Naive thymus-derived CD4-positive, alpha-beta T cell (primary cell): ENCODE data around the gene COL6A2. TPM values are rescaled to one million over a fixed set of nuclear protein-coding genes. Genes with fewer than 3 reads are reported as not detected.

ENCODE experiments used
- ATAC-seq: fragments of 150-1000 bp; cut with Tn5 transposase; 2 replicates; pipeline ENCODE4 v1.10.0; 2021; ENCODE audit warnings: mild to moderate bottlenecking, moderate library complexity
- CTCF ChIA-PET: fragments of 350-600 bp; sonication (Branson Sonifier 250); formaldehyde crosslinking; loops from one replicate; lab custom pipeline; 2021; ENCODE audit warnings: antibody characterized with exemption; lab: Charles Lee
- POLR2A ChIA-PET: fragments of 350-600 bp; sonication (Branson Sonifier 250); formaldehyde crosslinking; loops from one replicate; lab custom pipeline; 2021; ENCODE audit warnings: antibody characterized with exemption, inconsistent platforms; lab: Charles Lee
- DNase-seq, 9 donors: peaks; one replicate each; pipeline versions ENCODE4 v3.0.0 to v3.0.0-alpha.2; 2020 to 2022; ENCODE audit warnings: mixed read lengths in 1 of 9
- H3K27ac ChIP-seq: one replicate; pipeline ENCODE4 v1.7.0; 2013; ENCODE audit warnings: mild to moderate bottlenecking, low read depth, low read length, moderate library complexity
- H3K27me3 ChIP-seq, 2 donors: one replicate each; pipeline ENCODE4 v1.7.0; 2013; ENCODE audit warnings: low read length in 2 of 2, mild to moderate bottlenecking in 2 of 2, moderate library complexity in 2 of 2; ENCODE audit not compliant: control insufficient read depth in 2 of 2, insufficient read depth in 2 of 2
- H3K36me3 ChIP-seq, 3 experiments: 1 replicate in 2 of 3; 2 replicates in 1 of 3; pipeline ENCODE4 v1.7.0; 2013; ENCODE audit warnings: low read length in 3 of 3, mild to moderate bottlenecking in 3 of 3, moderate library complexity in 1 of 3; ENCODE audit not compliant: insufficient read depth in 3 of 3, control insufficient read depth in 2 of 3
- H3K4me1 ChIP-seq, 2 donors: one replicate each; pipeline ENCODE4 v1.7.0; 2013; ENCODE audit warnings: low read length in 2 of 2, mild to moderate bottlenecking in 2 of 2, moderate library complexity in 1 of 2; ENCODE audit not compliant: control insufficient read depth in 2 of 2, insufficient read depth in 2 of 2
- H3K4me3 ChIP-seq: 2 replicates; pipeline ENCODE4 v1.7.0; 2013; ENCODE audit warnings: mild to moderate bottlenecking, low read length
- H3K9me3 ChIP-seq, 3 experiments: 1 replicate in 2 of 3; 2 replicates in 1 of 3; pipeline ENCODE4 v1.7.0; 2013; ENCODE audit warnings: low read length in 3 of 3; ENCODE audit not compliant: control insufficient read depth in 2 of 3
- H3K27ac Mint-ChIP-seq, 9 donors: one replicate each; pipeline ENCODE4 v1.8.0; 2020 to 2022; ENCODE audit warnings: mixed read lengths in 9 of 9, mild to moderate bottlenecking in 8 of 9, moderate library complexity in 5 of 9, inconsistent platforms in 2 of 9
- H3K27me3 Mint-ChIP-seq, 5 donors: one replicate each; pipeline ENCODE4 v1.8.0; 2021 to 2022; ENCODE audit warnings: mixed read lengths in 5 of 5, mild to moderate bottlenecking in 1 of 5
- H3K36me3 Mint-ChIP-seq, 5 donors: one replicate each; pipeline ENCODE4 v1.8.0; 2020 to 2022; ENCODE audit warnings: mixed read lengths in 5 of 5, mild to moderate bottlenecking in 3 of 5, inconsistent platforms in 1 of 5
- H3K4me1 Mint-ChIP-seq, 7 donors: one replicate each; pipeline ENCODE4 v1.8.0; 2020 to 2022; ENCODE audit warnings: mixed read lengths in 7 of 7, mild to moderate bottlenecking in 3 of 7, inconsistent platforms in 1 of 7
- H3K4me3 Mint-ChIP-seq, 10 donors: one replicate each; pipeline ENCODE4 v1.8.0; 2020 to 2022; ENCODE audit warnings: mild to moderate bottlenecking in 10 of 10, mixed read lengths in 10 of 10, moderate library complexity in 6 of 10, inconsistent platforms in 2 of 10
- H3K9me3 Mint-ChIP-seq, 11 donors: one replicate each; pipeline ENCODE4 v1.8.0; 2020 to 2022; ENCODE audit warnings: mixed read lengths in 11 of 11, mild to moderate bottlenecking in 4 of 11, inconsistent platforms in 1 of 11, moderate library complexity in 1 of 11
- intact Hi-C, 2 donors: fragments of 100-400 bp; cut with micrococcal nuclease; formaldehyde crosslinking; loops; one replicate each; pipeline ENCODE4 v1.15.1; 2023
- polyA plus RNA-seq, 2 donors: library from polyadenylated mRNA; unstranded; fragments of 300-500 nt; fragmentation: Illumina TruSeq; gene quantifications; one replicate each; pipeline ENCODE4 v1.2.3, GENCODE V29; 2021
- total RNA-seq, 6 experiments: library from RNA in 5 of 6; stranded (reverse) in 5 of 6; gene quantifications; 1 replicate in 5 of 6; 2 replicates in 1 of 6; pipeline ENCODE4 v1.2.3 and lab custom pipeline; 2021 to 2026

COL6A2 gene
- 10 to 100 TPM in 4 of 5 experiments, 1 to 10 TPM in 1; 3.1 to 47.7 (median 40.3) TPM for total RNA-seq
- polyA plus RNA-seq = 1 to 10 TPM; 1.7 to 4.4 TPM
- total RNA-seq (lab: John Stamatoyannopoulos, UW) = 83.7 reads per million, percentile 81 among the genes with 10 or more reads in this experiment

DNA sequence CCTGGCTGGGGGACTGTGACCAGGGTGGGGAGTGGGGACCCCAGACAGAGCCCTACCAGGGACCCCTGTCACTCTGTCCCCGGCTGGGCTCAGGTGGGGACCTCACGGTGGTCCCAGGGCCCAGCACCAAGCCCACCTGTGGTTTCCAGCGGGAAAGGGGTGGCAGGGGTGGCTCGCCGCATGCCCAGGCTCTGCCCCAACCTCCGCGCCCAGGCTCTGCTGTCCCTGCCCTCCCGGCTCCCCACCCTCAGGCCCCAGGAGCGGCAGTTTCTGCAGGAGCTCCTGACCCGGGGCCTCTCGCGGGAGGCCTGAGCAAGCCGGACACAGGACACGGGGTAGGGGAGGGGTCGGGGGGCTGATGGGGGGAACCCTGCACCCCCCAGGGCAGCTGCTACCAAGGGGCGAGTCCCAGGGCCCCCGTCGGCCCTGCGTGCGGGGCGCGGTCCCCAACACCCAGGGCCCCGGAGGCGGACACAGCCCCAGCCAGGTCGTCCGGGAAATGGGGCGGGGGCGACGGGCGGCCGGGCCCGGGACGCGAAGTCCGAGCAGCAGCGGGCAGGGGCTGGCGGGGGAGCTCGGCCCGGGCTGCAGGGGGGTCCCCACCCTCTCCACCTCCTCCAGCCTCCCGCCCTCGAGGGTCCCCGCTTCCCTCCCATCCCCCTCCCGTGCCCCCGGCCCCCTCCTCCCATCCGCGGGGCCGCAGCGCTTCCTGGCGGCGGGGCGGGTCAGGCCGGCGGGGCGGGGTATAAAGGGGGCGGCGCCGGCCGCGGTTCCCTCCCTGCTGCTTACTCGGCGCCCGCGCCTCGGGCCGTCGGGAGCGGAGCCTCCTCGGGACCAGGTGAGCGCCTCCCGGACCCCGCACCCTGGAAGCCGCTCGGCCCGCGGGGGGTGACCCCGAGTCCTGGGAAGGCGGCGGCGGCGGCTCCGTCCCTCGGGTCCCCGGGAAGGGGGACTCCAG, at the start of gene COL6A2:
Gene COL6A2, plus strand, starts transcription at position 777 of the 958 bp plus-strand sequence.
- ChIA-PET POLR2A (interaction anchor here (0.6 kb wide), 1 partner anchor 21 kb away, joined by 3 read pairs; no protein-coding TSS in a partner anchor), CTCF (no interaction called here)
- Histone ChIP-seq H3K4me3 (no peak within 1 kb of the TSS), H3K36me3 (no peaks in the 10 kb centered on the region), H3K27ac (peak within 1 kb of the TSS; percentile 57), H3K27me3 (no peaks in the 10 kb centered on the region), H3K9me3 (no peaks in the 10 kb centered on the region), H3K4me1 (peaks cover 0 to 21% of the 10 kb centered on the region in 2 donors)
- Mint-ChIP-seq H3K27me3 (peaks cover 0 to 34% (median 26%) of the 10 kb centered on the region in 5 donors), H3K36me3 (peaks cover 0 to 16% (median 3%) of the 10 kb centered on the region in 5 donors), H3K27ac (peak within 1 kb of the TSS in 6 of 9 donors; percentile 3 to 82 (median 31)), H3K4me1 (peaks cover 0 to 18% (median 4%) of the 10 kb centered on the region in 7 donors), H3K4me3 (peak within 1 kb of the TSS; percentile 60 to 81 (median 71)), H3K9me3 (peaks cover 0 to 14% (median 5%) of the 10 kb centered on the region in 11 donors)
- DNase-seq = peak in 8 of 9 donors; percentile 35 to 67 (median 48)
- intact Hi-C loops = loop anchor here (1.0 to 10.0 kb wide), 3 partner anchors 123 to 130 kb away; partner anchors contain the start of gene LSS (in 1 of the 2)
- peak; percentile 87 for ATAC-seq

DNA sequence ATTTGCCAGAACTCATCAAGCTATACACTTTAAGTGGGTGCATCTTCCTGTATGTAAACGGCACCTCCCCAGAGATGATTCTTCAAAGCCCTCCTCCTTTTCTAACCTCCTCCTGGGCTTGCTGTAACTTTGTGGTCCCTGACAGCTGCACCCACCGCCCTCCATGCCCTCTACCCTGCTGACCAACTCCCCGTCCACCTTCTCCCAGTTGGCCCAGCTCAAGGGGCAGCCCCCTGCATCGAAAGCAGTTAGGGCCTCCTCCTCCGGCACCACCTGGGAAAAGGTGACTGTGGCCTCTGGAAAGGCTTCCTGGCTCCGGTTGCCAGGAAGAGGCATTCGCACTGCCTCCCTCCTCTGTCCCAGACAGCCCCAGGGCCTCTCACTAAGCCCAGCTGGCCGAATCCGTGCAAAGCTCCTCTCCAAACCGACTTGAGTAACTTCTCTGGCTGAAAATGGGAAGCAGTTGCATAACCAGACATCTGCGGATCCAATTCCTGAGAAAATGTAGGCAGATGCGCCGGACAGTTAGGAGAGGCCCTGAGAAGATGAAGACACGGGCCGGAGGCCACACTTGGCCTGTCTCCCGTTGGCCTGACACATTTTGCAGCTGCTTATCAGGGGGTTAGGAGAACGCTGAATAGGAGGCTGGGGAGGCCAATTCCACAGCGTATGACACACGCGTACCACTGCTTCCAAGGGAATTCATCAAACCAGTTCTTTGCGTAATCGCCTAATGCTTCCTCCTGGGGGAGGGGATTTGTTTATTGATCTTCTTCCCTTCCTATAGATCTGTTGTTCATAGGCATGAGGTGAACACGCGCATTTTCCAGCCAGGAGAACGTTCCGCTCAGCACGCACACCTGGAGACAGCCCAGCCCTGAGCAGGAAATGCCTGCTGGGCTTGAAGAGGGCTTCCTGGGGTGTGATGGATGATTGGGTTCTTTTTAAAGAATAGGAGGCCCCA, 48.7 kb upstream of the COL6A2 start:
- intact Hi-C loops = no loop called here
- Mint-ChIP-seq H3K9me3 (peaks cover 0 to 15% (median 1%) of the 10 kb centered on the region in 11 donors), H3K27ac (no peak overlapping the region), H3K27me3 (no peaks in the 10 kb centered on the region), H3K4me1 (no peaks in the 10 kb centered on the region), H3K36me3 (no peaks in the 10 kb centered on the region), H3K4me3 (no peak overlapping the region)
- Histone ChIP-seq H3K27me3 (no peaks in the 10 kb centered on the region), H3K9me3 (peaks cover 0 to 11% (median 0%) of the 10 kb centered on the region in 3 experiments), H3K4me3 (no peak overlapping the region), H3K27ac (no peak overlapping the region), H3K36me3 (no peaks in the 10 kb centered on the region), H3K4me1 (no peaks in the 10 kb centered on the region)
- CTCF ChIA-PET = no interaction called here
- POLR2A ChIA-PET = no interaction called here
- ATAC-seq (no peak), DNase-seq (no peak)

DNA sequence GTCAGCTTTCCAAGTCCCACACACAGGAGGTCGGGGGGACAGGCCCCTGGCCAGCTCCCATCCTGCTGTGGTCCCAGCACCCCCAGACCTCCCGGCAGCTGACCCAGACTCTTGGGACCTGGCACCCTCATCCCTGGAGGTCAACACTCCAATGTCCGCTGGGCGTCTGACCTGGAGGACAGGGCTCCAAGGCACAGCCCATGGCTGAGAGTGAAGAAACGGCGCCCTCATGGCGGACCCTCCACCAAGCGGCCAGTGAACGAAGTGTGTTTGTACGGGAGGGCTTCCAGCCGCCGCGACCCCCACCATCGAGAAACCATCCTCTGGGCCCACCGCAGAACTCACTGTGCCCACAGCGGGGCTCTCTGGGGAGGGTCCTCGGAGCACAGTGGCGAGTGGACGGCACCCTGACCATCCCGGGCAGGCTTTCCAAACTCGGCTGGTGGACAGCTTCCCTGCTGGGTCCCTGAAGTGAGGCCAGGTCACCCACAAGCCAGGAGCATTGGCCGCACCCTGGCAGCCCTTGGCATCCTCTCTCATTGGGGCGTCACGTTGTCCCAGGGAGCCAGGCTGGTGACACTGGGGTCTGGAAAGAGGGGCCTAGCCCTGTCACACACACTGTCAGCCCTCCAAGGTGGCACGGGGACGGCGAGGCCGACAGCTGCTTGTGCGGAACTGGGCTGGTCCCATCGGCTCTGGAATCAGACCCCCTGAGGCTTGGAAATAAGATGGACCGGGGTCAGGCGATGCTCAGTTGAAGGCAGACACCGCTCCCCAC, 47.8 kb upstream of the COL6A2 start:
- no peaks in the 10 kb centered on the region for H3K4me1 ChIP-seq
- H3K4me1 Mint-ChIP-seq = no peaks in the 10 kb centered on the region
- H3K36me3 Mint-ChIP-seq = no peaks in the 10 kb centered on the region
- H3K36me3 ChIP-seq = no peaks in the 10 kb centered on the region
- H3K27me3 ChIP-seq = no peaks in the 10 kb centered on the region
- CTCF ChIA-PET = no interaction called here
- H3K9me3 Mint-ChIP-seq = peaks cover 0 to 15% (median 1%) of the 10 kb centered on the region in 11 donors
- H3K9me3 ChIP-seq = peaks cover 0 to 11% (median 0%) of the 10 kb centered on the region in 3 experiments
- no peak overlapping the region for H3K27ac Mint-ChIP-seq
- POLR2A ChIA-PET = no interaction called here
- no peak for DNase-seq
- intact Hi-C loops = no loop called here
- H3K27me3 Mint-ChIP-seq = no peaks in the 10 kb centered on the region
- no peak for ATAC-seq
- no peak overlapping the region for H3K27ac ChIP-seq
- no peak overlapping the region for H3K4me3 Mint-ChIP-seq
- H3K4me3 ChIP-seq = no peak overlapping the region

DNA sequence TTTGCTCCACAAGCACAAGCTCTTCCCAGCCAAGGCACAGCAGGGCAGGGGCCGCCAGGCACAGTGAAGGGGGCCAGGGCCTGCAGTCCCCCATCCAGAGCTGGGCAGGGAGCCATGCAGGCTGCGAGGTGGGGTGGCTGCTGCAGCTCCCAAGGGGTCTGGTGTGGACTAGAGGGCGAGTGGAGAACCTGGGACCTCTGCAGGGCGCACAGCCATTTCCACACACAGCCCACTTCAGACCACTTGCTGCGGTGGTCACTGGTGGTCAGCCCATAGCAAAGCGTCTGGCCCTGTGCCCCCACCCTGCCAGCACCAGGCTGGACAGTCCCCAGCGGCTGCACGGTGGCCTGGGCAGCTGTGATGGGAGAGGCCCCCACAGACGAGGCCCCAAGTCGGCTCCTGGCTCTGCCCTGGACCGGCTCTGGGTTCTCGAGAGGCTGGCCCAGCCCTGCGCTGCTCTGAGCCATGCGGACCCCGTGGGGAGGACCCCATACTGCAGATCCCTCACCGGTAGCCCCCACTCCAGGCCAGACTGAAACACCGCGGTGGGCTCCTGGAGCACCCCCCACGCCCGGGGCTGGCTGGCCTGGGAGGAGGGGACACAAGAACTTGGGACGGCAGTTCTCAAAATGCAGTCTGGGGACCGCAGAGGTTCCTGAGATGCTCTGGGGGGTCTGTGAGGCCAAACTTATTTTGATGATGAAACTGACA, 47.1 kb upstream of the COL6A2 start:
- Mint-ChIP-seq H3K9me3 (peaks cover 0 to 15% (median 1%) of the 10 kb centered on the region in 11 donors), H3K36me3 (no peaks in the 10 kb centered on the region), H3K4me1 (no peaks in the 10 kb centered on the region), H3K27me3 (no peaks in the 10 kb centered on the region), H3K27ac (no peak overlapping the region), H3K4me3 (no peak overlapping the region)
- intact Hi-C loops = no loop called here
- H3K36me3 ChIP-seq = no peaks in the 10 kb centered on the region
- H3K4me3 ChIP-seq = no peak overlapping the region
- H3K27me3 ChIP-seq = no peaks in the 10 kb centered on the region
- no peaks in the 10 kb centered on the region for H3K4me1 ChIP-seq
- ATAC-seq (no peak), DNase-seq (no peak)
- peaks cover 0 to 11% (median 0%) of the 10 kb centered on the region in 3 experiments for H3K9me3 ChIP-seq
- no peak overlapping the region for H3K27ac ChIP-seq
- ChIA-PET POLR2A (no interaction called here), CTCF (no interaction called here)

DNA sequence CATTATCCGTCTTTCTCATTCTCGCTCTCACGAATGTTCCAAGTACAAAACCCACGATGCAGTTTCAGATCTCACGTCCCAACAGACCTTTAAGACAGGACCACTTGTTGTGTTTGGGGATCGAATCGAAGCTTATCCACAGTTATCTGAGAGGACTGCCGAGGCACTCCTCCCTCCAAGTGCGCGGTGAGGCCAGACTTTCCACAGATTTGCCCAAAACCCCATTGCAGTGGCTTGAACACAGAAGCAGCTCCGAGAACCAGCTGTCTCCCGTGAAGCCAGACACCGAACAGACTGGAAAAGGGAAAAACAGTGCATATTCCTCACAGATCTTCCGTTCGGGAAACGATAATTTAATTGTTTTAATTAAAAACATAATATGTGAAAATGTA, 46.5 kb upstream of the COL6A2 start:
- no peak for DNase-seq
- Histone ChIP-seq H3K36me3 (no peaks in the 10 kb centered on the region), H3K9me3 (peaks cover 0 to 11% (median 0%) of the 10 kb centered on the region in 3 experiments), H3K27me3 (no peaks in the 10 kb centered on the region), H3K4me3 (no peak overlapping the region), H3K27ac (no peak overlapping the region), H3K4me1 (no peaks in the 10 kb centered on the region)
- no peak overlapping the region for H3K4me3 Mint-ChIP-seq
- CTCF ChIA-PET = no interaction called here
- peaks cover 0 to 12% (median 1%) of the 10 kb centered on the region in 11 donors for H3K9me3 Mint-ChIP-seq
- POLR2A ChIA-PET = no interaction called here
- intact Hi-C loops = no loop called here
- H3K27ac Mint-ChIP-seq = no peak overlapping the region
- ATAC-seq = no peak
- no peaks in the 10 kb centered on the region for H3K27me3 Mint-ChIP-seq
- no peaks in the 10 kb centered on the region for H3K4me1 Mint-ChIP-seq
- no peaks in the 10 kb centered on the region for H3K36me3 Mint-ChIP-seq
